ENCODE measurements around the gene CTCF. TPM values are rescaled to one million over a fixed set of nuclear protein-coding genes. Genes with fewer than 3 reads are reported as not detected.

Gene CTCF
- total and polyA plus RNA-seq, 10 of the 15 experiments (the other 5 are each of a cell fraction or from before 2014, with no cell fraction given): 9.1 to 55.0 (median 41.8) TPM

- POLR2A ChIA-PET: interaction anchor here (0.9 kb wide), 1 partner anchor 14 kb away, joined by 3 read pairs; no protein-coding TSS in a partner anchor
- CTCF ChIA-PET: interaction anchor here (0.6 to 11.9 kb wide), 42 partner anchors 11 to 408 kb away, joined by 3 to 196 read pairs (median 4); partner anchors contain the start of genes ACD, ATP6V0D1, DDX28 and DUS2
- FAIRE-seq (no peak), ATAC-seq (no peak), DNase-seq (ENCODE audit: low read depth, low spot score) (no peak)
- 0% methylated on average over 4 of the region's 4 CpGs for WGBS (ENCODE audit: insufficient coverage, insufficient replicate concordance, low lambda C conversion rate, missing lambda C conversion rate)
- intact Hi-C loops (cut with micrococcal nuclease; ENCODE audit: unreplicated experiment): loop anchor here (1.0 to 5.0 kb wide), 4 partner anchors 45 to 256 kb away; partner anchors contain the start of genes GFOD2, RANBP10 and TSNAXIP1
- Histone ChIP-seq H3K79me2 (ENCODE audit: control insufficient read depth, insufficient read depth, low read length) (no peaks in the 10 kb centered on the region), H3K36me3 (ENCODE audit: control insufficient read depth in 2 of 2, insufficient read depth in 2 of 2, low read length in 1 of 2) (no peaks in the 10 kb centered on the region), H4K20me1 (ENCODE audit: control insufficient read depth, insufficient read depth) (no peaks in the 10 kb centered on the region), H3K9ac (ENCODE audit: control insufficient read depth, insufficient read depth, low read length) (no peak overlapping the region), H3K4me2 (ENCODE audit: control insufficient read depth, insufficient read depth) (no peak overlapping the region), H3K9me3 (replicated peaks; ENCODE audit: control insufficient read depth, insufficient read depth, low read length) (no peaks in the 10 kb centered on the region), H3K27ac (ENCODE audit: control insufficient read depth, insufficient read depth) (no peak overlapping the region), H3K27me3 (replicated peaks in 1 of 2; ENCODE audit: control insufficient read depth in 2 of 2, insufficient read depth in 2 of 2, low read length in 1 of 2) (no peaks in the 10 kb centered on the region), H3K4me1 (ENCODE audit: control insufficient read depth, insufficient read depth, low read length) (peaks cover 31% of the 10 kb centered on the region), H3K4me3 (no peak overlapping the region), H2AFZ (ENCODE audit: control insufficient read depth, low read depth, low read length) (no peak overlapping the region; the same call in 1 of the 2 replicates)
- TF ChIP-seq KLF5 (IDR thresholded peaks at IDR 0.05; ENCODE audit: partially characterized antibody): no peak
- TF ChIP-seq TCF12 (IDR thresholded peaks at IDR 0.05; ENCODE audit: low read depth, low read length): no peak
- TF ChIP-seq, protein P1, sequence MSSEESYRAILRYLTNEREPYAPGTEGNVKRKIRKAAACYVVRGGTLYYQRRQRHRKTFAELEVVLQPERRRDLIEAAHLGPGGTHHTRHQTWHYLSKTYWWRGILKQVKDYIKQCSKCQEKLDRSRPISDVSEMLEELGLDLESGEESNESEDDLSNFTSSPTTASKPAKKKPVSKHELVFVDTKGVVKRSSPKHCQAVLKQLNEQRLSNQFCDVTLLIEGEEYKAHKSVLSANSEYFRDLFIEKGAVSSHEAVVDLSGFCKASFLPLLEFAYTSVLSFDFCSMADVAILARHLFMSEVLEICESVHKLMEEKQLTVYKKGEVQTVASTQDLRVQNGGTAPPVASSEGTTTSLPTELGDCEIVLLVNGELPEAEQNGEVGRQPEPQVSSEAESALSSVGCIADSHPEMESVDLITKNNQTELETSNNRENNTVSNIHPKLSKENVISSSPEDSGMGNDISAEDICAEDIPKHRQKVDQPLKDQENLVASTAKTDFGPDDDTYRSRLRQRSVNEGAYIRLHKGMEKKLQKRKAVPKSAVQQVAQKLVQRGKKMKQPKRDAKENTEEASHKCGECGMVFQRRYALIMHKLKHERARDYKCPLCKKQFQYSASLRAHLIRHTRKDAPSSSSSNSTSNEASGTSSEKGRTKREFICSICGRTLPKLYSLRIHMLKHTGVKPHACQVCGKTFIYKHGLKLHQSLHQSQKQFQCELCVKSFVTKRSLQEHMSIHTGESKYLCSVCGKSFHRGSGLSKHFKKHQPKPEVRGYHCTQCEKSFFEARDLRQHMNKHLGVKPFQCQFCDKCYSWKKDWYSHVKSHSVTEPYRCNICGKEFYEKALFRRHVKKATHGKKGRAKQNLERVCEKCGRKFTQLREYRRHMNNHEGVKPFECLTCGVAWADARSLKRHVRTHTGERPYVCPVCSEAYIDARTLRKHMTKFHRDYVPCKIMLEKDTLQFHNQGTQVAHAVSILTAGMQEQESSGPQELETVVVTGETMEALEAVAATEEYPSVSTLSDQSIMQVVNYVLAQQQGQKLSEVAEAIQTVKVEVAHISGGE (CRISPR knock-in tag; IDR thresholded peaks at IDR 0.05): no peak
- no peak for TF ChIP-seq DPF2 (IDR thresholded peaks at IDR 0.05)
- no peak for TF ChIP-seq ZSCAN29 (IDR thresholded peaks at IDR 0.05)
- no peak for TF ChIP-seq TAF1 (IDR thresholded peaks at IDR 0.05; ENCODE audit: borderline replicate concordance, low read depth, low read length)
- TF ChIP-seq, protein P2, sequence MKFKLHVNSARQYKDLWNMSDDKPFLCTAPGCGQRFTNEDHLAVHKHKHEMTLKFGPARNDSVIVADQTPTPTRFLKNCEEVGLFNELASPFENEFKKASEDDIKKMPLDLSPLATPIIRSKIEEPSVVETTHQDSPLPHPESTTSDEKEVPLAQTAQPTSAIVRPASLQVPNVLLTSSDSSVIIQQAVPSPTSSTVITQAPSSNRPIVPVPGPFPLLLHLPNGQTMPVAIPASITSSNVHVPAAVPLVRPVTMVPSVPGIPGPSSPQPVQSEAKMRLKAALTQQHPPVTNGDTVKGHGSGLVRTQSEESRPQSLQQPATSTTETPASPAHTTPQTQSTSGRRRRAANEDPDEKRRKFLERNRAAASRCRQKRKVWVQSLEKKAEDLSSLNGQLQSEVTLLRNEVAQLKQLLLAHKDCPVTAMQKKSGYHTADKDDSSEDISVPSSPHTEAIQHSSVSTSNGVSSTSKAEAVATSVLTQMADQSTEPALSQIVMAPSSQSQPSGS (IDR thresholded peaks at IDR 0.05; ENCODE audit: low read length): no peak
- TF ChIP-seq IRF3 (IDR thresholded peaks at IDR 0.05): no peak
- TF ChIP-seq, protein P3, sequence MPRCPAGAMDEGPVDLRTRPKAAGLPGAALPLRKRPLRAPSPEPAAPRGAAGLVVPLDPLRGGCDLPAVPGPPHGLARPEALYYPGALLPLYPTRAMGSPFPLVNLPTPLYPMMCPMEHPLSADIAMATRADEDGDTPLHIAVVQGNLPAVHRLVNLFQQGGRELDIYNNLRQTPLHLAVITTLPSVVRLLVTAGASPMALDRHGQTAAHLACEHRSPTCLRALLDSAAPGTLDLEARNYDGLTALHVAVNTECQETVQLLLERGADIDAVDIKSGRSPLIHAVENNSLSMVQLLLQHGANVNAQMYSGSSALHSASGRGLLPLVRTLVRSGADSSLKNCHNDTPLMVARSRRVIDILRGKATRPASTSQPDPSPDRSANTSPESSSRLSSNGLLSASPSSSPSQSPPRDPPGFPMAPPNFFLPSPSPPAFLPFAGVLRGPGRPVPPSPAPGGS (IDR thresholded peaks at IDR 0.05; ENCODE audit: borderline replicate concordance, insufficient read depth, low read depth, low read length, poor library complexity, severe bottlenecking): no peak
- no TSS peak for BruUV-seq (replicated peaks)
- SMC1A ChIA-PET (ENCODE audit: uncharacterized antibody, unreplicated experiment): interaction anchor here (0.6 to 2.2 kb wide), 12 partner anchors 22 to 257 kb away, joined by 3 to 8 read pairs (median 4); partner anchors contain the start of gene CTCF
- RAD21 ChIA-PET (ENCODE audit: unreplicated experiment): interaction anchor here (0.8 to 3.1 kb wide), 16 partner anchors 9 to 256 kb away, joined by 3 to 19 read pairs (median 4); partner anchors contain the start of genes EDC4, GFOD2, NUTF2 and RANBP10
- in situ Hi-C loops (cut with MboI): no loop called here
Observed at GRCh38 chr16:67672306-67672705, 110.0 kb downstream of the CTCF start.
